SK-N-SH (cell line): ENCODE data around the gene MGRN1. TPM values are rescaled to one million over a fixed set of nuclear protein-coding genes. Genes with fewer than 3 reads are reported as not detected.

ENCODE experiments used
- CTCF ChIA-PET: fragments of 300-600, 350-600 bp; formaldehyde crosslinking; extraction: SDS; loops from one replicate; lab custom pipeline; 2021; lab: Yijun Ruan, JAX
- POLR2A ChIA-PET: fragments of 350-600 bp; sonication (Branson Sonifier 250); formaldehyde crosslinking; extraction: SDS; loops from one replicate; lab custom pipeline; 2020; ENCODE audit warnings: antibody characterized with exemption, inconsistent platforms; lab: Yijun Ruan, JAX
- DNase-seq: peaks from one replicate; pipeline ENCODE4 v3.0.0; 2012
- H2AFZ ChIP-seq: fragments of 200-600 bp; sonication (generic); 2 replicates; pipeline ENCODE4 v1.8.1; 2016; ENCODE audit warnings: antibody characterized with exemption, mild to moderate bottlenecking, low read depth
- H3F3A ChIP-seq: fragments of 200-600 bp; sonication (generic); replicated peaks from 2 replicates; pipeline ENCODE3; 2016; ENCODE audit warnings: antibody characterized with exemption, mild to moderate bottlenecking; ENCODE audit not compliant: insufficient read depth
- H3K27ac ChIP-seq, 2 experiments: fragments of 200-500 bp in 1 of 2; fragments of 200-600 bp in 1 of 2; sonication (Bioruptor generic) in 1 of 2; sonication (generic), shearing (Covaris generic) in 1 of 2; 2 replicates each; pipeline versions ENCODE4 v1.5.1 to v1.6.1; 2014 to 2016; ENCODE audit warnings: low read depth in 2 of 2, inconsistent platforms in 1 of 2, low read length in 1 of 2, mild to moderate bottlenecking in 1 of 2, mixed read lengths in 1 of 2
- H3K27me3 ChIP-seq: fragments of 200-600 bp; sonication (generic), shearing (Covaris generic); 2 replicates; pipeline ENCODE4 v1.6.1; 2016; ENCODE audit warnings: mixed run types; ENCODE audit not compliant: insufficient read depth
- H3K36me3 ChIP-seq, 2 experiments: fragments of 200-500 bp in 1 of 2; fragments of 200-600 bp in 1 of 2; sonication (Bioruptor generic) in 1 of 2; sonication (generic) in 1 of 2; replicated peaks in 1 of 2; 2 replicates each; pipeline versions ENCODE3 to v1.5.1; 2014 to 2016; ENCODE audit warnings: low read length in 1 of 2, mild to moderate bottlenecking in 1 of 2; ENCODE audit not compliant: insufficient read depth in 2 of 2, control insufficient read depth in 1 of 2
- H3K4me1 ChIP-seq, 2 experiments: fragments of 200-500 bp in 1 of 2; fragments of 200-600 bp in 1 of 2; sonication (Bioruptor generic) in 1 of 2; sonication (generic), shearing (Covaris generic) in 1 of 2; 2 replicates each; pipeline versions ENCODE4 v1.5.1 to v1.6.1; 2014 to 2016; ENCODE audit warnings: low read depth in 1 of 2, low read length in 1 of 2, mixed run types in 1 of 2; ENCODE audit not compliant: insufficient read depth in 2 of 2, control insufficient read depth in 1 of 2
- H3K4me2 ChIP-seq: fragments of 200-600 bp; sonication (generic), shearing (Covaris generic); 2 replicates; pipeline ENCODE4 v1.6.1; 2017; ENCODE audit warnings: mixed run types
- H3K4me3 ChIP-seq, 2 experiments: fragments of 200-500 bp in 1 of 2; fragments of 200-600 bp in 1 of 2; sonication (Bioruptor generic) in 1 of 2; sonication (generic), shearing (Covaris generic) in 1 of 2; 2 replicates each; pipeline versions ENCODE4 v1.5.1 to v1.8.1; 2014 to 2016; ENCODE audit warnings: low read depth in 2 of 2, inconsistent platforms in 1 of 2, low read length in 1 of 2, mild to moderate bottlenecking in 1 of 2, mixed read lengths in 1 of 2, moderate library complexity in 1 of 2
- H3K79me2 ChIP-seq: fragments of 200-600 bp; sonication (generic); 2 replicates; pipeline ENCODE4 v1.8.1; 2017; ENCODE audit warnings: mild to moderate bottlenecking; ENCODE audit not compliant: insufficient read depth
- H3K9ac ChIP-seq: fragments of 200-600 bp; sonication (generic); 2 replicates; pipeline ENCODE4 v1.6.1; 2017; ENCODE audit warnings: mixed run types
- H3K9me2 ChIP-seq: fragments of 200-600 bp; sonication (generic); 2 replicates; pipeline ENCODE4 v1.6.1; 2017; ENCODE audit warnings: mixed run types
- H3K9me3 ChIP-seq: fragments of 200-600 bp; sonication (generic); 2 replicates; pipeline ENCODE4 v1.6.1; 2017; ENCODE audit warnings: mixed run types, mild to moderate bottlenecking, moderate library complexity
- H4K20me1 ChIP-seq: fragments of 200-600 bp; sonication (generic); 2 replicates; pipeline ENCODE4 v1.6.1; 2017; ENCODE audit warnings: mild to moderate bottlenecking, mixed run types; ENCODE audit not compliant: insufficient read depth
- ELF1 ChIP-seq: IDR thresholded peaks from 2 replicates; pipeline ENCODE4 v1.4.0; 2012
- EP300 ChIP-seq, 2 experiments: IDR thresholded peaks; 2 replicates each; pipeline versions ENCODE4 v1.4.0 to v1.6.1; 2012; ENCODE audit warnings: borderline replicate concordance in 1 of 2, low read depth in 1 of 2, low read length in 1 of 2
- FOSL2 ChIP-seq: IDR thresholded peaks from 2 replicates; pipeline ENCODE4 v1.4.0; 2012; ENCODE audit warnings: low read depth, mild to moderate bottlenecking, moderate library complexity, borderline replicate concordance
- FOXM1 ChIP-seq: IDR thresholded peaks from 2 replicates; pipeline ENCODE4 v1.4.0; 2012; ENCODE audit warnings: low read depth, mild to moderate bottlenecking
- GATA2 ChIP-seq: sonication (generic); formaldehyde crosslinking; IDR thresholded peaks from 2 replicates; pipeline ENCODE4 v1.5.0; 2020; ENCODE audit warnings: mild to moderate bottlenecking, missing genetic modification reagents
- IRF3 ChIP-seq: fragments of 150-350 bp; IDR thresholded peaks from 2 replicates; pipeline ENCODE4 v1.6.1; 2016; ENCODE audit warnings: mild to moderate bottlenecking, low read depth, low read length
- JUND ChIP-seq: IDR thresholded peaks from 2 replicates; pipeline ENCODE4 v1.4.0; 2012
- MXI1 ChIP-seq: IDR thresholded peaks from 2 replicates; pipeline ENCODE4 v1.6.1; 2012; ENCODE audit warnings: mild to moderate bottlenecking, low read depth, low read length, improper control_type of control experiment
- NRF1 ChIP-seq: IDR thresholded peaks from 2 replicates; pipeline ENCODE4 v1.6.1; 2012; ENCODE audit warnings: low read depth, mild to moderate bottlenecking, low read length
- PBX3 ChIP-seq: IDR thresholded peaks from 2 replicates; pipeline ENCODE4; 2012
- POLR2AphosphoS5 ChIP-seq: IDR thresholded peaks from 2 replicates; pipeline ENCODE4 v1.6.1; 2012; ENCODE audit warnings: low read depth, low read length
- RAD21 ChIP-seq: IDR thresholded peaks from 2 replicates; pipeline ENCODE4 v1.6.1; 2012; ENCODE audit warnings: mild to moderate bottlenecking, low read length
- RFX5 ChIP-seq: IDR thresholded peaks from 2 replicates; pipeline ENCODE4 v1.6.1; 2012; ENCODE audit warnings: mild to moderate bottlenecking, improper control_type of control experiment, low read length
- RXRA ChIP-seq: IDR thresholded peaks from 2 replicates; pipeline ENCODE4 v1.4.0; 2012; ENCODE audit warnings: low read depth, mild to moderate bottlenecking, borderline replicate concordance
- TAF1 ChIP-seq: IDR thresholded peaks from 2 replicates; pipeline ENCODE4 v1.6.1; 2012; ENCODE audit warnings: low read depth, mild to moderate bottlenecking, low read length, moderate library complexity, borderline replicate concordance
- TCF12 ChIP-seq: IDR thresholded peaks from 2 replicates; pipeline ENCODE4 v1.4.0; 2012
- TEAD4 ChIP-seq: IDR thresholded peaks from 2 replicates; pipeline ENCODE4 v1.4.0; 2012; ENCODE audit warnings: mild to moderate bottlenecking, borderline replicate concordance; ENCODE audit not compliant: insufficient read depth
- YY1 ChIP-seq: IDR thresholded peaks from 2 replicates; pipeline ENCODE4 v1.4.0; 2012; ENCODE audit warnings: low read depth, mild to moderate bottlenecking
- ZBTB33 ChIP-seq: IDR thresholded peaks from 2 replicates; pipeline ENCODE4 v1.4.0; 2012; ENCODE audit warnings: low read depth, borderline replicate concordance
- WGBS: methylation state at CpG from one replicate; pipeline ENCODE4 v1.1.6; 2017; ENCODE audit warnings: low lambda C conversion rate; 5-methylcytosine and 5-hydroxymethylcytosine counted together
- polyA plus RNA-seq, 3 experiments: library from polyadenylated mRNA; depleted of rRNA; stranded (reverse); fragments of >200 nt; gene quantifications; 2 replicates each; pipeline ENCODE4 v1.2.3, GENCODE V29; 2012
- TF ChIP-seq, protein P1 (sequence below): fragments of 200-600 bp; sonication (generic); IDR thresholded peaks from 2 replicates; pipeline ENCODE4 v1.6.1; 2017; ENCODE audit warnings: antibody characterized with exemption, mild to moderate bottlenecking, moderate library complexity

The MGRN1 gene
- polyA plus RNA-seq, 1 of the 3 experiments (the other 2 are of a cell fraction), result 13.3 TPM

DNA sequence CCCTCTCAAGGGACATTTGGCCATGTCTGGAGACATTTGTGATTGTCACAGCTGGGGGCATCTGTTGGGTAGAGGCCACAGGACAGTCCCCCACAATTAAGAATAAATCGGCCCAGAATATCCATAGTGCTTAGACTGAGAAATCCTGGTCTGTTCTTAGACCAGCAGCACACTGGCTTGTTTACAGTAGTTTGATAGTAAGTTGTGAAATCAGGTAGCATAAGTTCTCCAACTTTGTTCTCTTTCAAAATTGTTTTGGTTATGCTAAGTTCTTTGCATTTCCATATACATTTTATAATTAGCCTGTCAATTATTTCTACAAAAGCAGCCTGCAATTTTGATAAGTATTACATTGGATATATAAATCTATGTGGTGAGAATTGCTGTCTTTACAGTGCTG, 6.8 kb downstream of the MGRN1 start:
- no peaks in the 10 kb centered on the region for H3F3A ChIP-seq
- H3K79me2 ChIP-seq, result peaks cover 99% of the 10 kb centered on the region
- H3K4me1 ChIP-seq, result peaks cover 0 to 4% of the 10 kb centered on the region in 2 experiments; a peak in 1 of 4 replicates
- H2AFZ ChIP-seq, result no peak overlapping the region
- TF ChIP-seq NRF1 (no peak), RAD21 (no peak), RFX5 (no peak), IRF3 (no peak), FOSL2 (no peak), MXI1 (no peak), TCF12 (no peak), EP300 (IDR thresholded peaks at IDR 0.05; ENCODE audit: borderline replicate concordance in 1 of 2, low read depth in 1 of 2, low read length in 1 of 2) (no peak), GATA2 (no peak), JUND (no peak), YY1 (no peak), ELF1 (no peak), TEAD4 (no peak), FOXM1 (no peak)
- 0 out of 2 replicates have a peak, but pooled peaks cover 7% of the 10 kb centered on the region for H3K9me3 ChIP-seq
- no peak overlapping the region for H3K9ac ChIP-seq
- no peak for DNase-seq
- CTCF ChIA-PET, result no interaction called here
- no peaks in the 10 kb centered on the region for H3K9me2 ChIP-seq
- H3K27me3 ChIP-seq, result no peaks in the 10 kb centered on the region
- no CpG with 5 or more reads among the region's 1 CpG for WGBS
- peaks cover 69% of the 10 kb centered on the region for H4K20me1 ChIP-seq
- no peak overlapping the region for H3K27ac ChIP-seq
- no peak overlapping the region for H3K4me2 ChIP-seq
- no peak overlapping the region for H3K4me3 ChIP-seq
- POLR2A ChIA-PET, result no interaction called here
- H3K36me3 ChIP-seq, result peaks cover 0 to 4% of the 10 kb centered on the region in 2 experiments

DNA sequence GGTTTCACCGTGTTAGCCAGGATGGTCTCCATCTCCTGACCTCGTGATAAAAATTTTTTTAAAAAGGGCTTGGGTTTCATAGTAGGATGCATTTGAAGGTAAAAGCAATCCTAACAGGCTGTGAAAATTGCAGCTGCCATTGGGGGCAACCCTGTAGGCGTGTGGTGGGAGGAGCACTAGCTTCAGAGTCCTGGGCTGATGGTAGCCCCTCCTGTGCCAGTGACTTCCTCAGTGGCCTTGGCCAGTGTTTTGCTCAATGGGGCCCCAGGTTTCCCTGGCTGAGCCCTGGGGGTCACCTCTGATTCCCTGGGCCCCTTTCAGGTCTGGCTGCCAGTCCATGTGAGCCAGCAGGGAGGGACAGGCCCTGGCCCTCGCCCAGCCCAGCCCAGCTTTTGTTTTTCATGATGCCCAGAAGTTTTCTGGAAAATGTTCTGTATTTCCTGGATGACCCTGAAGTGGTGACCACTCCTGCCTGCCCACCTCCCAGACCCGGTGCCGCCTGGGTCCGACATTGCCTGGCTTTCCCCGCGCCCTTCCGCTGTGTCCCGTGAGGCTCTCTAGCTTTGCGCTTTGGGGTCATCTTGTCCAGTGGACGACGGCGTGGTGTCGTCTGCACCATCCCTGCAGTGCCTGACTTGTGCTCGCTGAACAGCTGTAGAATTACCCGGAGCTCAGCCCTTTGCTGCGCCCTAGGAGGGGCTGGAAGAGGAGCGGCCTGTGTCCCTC, 9.4 kb downstream of the MGRN1 start:
- Histone ChIP-seq H3K79me2 (peaks cover 98% of the 10 kb centered on the region), H3K27ac (no peak overlapping the region), H3K9ac (no peak overlapping the region), H3K27me3 (no peaks in the 10 kb centered on the region), H2AFZ (no peak overlapping the region), H3F3A (no peaks in the 10 kb centered on the region), H3K4me3 (no peak overlapping the region), H3K36me3 (peaks cover 0 to 4% of the 10 kb centered on the region in 2 experiments), H3K9me3 (0 out of 2 replicates have a peak, but pooled peaks cover 7% of the 10 kb centered on the region), H3K9me2 (no peaks in the 10 kb centered on the region), H3K4me2 (no peak overlapping the region), H4K20me1 (peaks cover 86% of the 10 kb centered on the region), H3K4me1 (no peaks in the 10 kb centered on the region)
- ChIA-PET CTCF (interaction anchor here (1.3 to 2.6 kb wide), 3 partner anchors 10 to 18 kb away, joined by 3 to 16 read pairs (median 7); partner anchors contain the start of gene MGRN1), POLR2A (no interaction called here)
- WGBS, result 96% methylated on average over 18 of the region's 20 CpGs
- no peak for DNase-seq
- TF ChIP-seq FOXM1 (no peak), FOSL2 (no peak), TAF1 (no peak), RXRA (no peak), MXI1 (no peak), ZBTB33 (no peak), POLR2AphosphoS5 (no peak), PBX3 (no peak)
- TF ChIP-seq, protein P1, sequence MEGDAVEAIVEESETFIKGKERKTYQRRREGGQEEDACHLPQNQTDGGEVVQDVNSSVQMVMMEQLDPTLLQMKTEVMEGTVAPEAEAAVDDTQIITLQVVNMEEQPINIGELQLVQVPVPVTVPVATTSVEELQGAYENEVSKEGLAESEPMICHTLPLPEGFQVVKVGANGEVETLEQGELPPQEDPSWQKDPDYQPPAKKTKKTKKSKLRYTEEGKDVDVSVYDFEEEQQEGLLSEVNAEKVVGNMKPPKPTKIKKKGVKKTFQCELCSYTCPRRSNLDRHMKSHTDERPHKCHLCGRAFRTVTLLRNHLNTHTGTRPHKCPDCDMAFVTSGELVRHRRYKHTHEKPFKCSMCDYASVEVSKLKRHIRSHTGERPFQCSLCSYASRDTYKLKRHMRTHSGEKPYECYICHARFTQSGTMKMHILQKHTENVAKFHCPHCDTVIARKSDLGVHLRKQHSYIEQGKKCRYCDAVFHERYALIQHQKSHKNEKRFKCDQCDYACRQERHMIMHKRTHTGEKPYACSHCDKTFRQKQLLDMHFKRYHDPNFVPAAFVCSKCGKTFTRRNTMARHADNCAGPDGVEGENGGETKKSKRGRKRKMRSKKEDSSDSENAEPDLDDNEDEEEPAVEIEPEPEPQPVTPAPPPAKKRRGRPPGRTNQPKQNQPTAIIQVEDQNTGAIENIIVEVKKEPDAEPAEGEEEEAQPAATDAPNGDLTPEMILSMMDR, result no peak
